PC-3 (cell line): ENCODE data around the gene SLC35E3. TPM values are rescaled to one million over a fixed set of nuclear protein-coding genes. Genes with fewer than 3 reads are reported as not detected.

Experiments used
- ATAC-seq: fragments of 200-7000 bp; cut with Tn5 transposase; 2 replicates; pipeline ENCODE4 v1.9.1; 2020; ENCODE audit warnings: mild to moderate bottlenecking, moderate library complexity
- BruUV-seq: library from RNA; stranded (reverse); fragments of 400-500 nt; replicated peaks from 2 replicates; lab custom pipeline; 2021; lab: Mats Ljungman, UMichigan
- CTCF ChIA-PET: fragments of 300-600 bp; sonication (Branson Sonifier 250); formaldehyde crosslinking; loops from one replicate; lab custom pipeline; 2022; ENCODE audit warnings: antibody characterized with exemption; lab: Charles Lee
- POLR2A ChIA-PET: fragments of 300-600 bp; sonication (Branson Sonifier 250); formaldehyde crosslinking; loops from one replicate; lab custom pipeline; 2022; ENCODE audit warnings: antibody characterized with exemption; ENCODE audit not compliant: unreplicated experiment; lab: Charles Lee
- DNase-seq: peaks from one replicate; pipeline ENCODE4 v3.0.0-alpha.2; 2015
- H2AFZ ChIP-seq: fragments of 300-600 bp; sonication (generic); 2 replicates; pipeline ENCODE4 v1.6.0; 2016; ENCODE audit warnings: antibody characterized with exemption, low read length
- H3F3A ChIP-seq: fragments of 300-600 bp; sonication (generic); one replicate; pipeline ENCODE4 v1.6.0; 2017; ENCODE audit warnings: antibody characterized with exemption, low read length, control low read depth, mild to moderate bottlenecking; ENCODE audit not compliant: unreplicated experiment
- H3K27ac ChIP-seq: fragments of 300-600 bp; sonication (generic); 2 replicates; pipeline ENCODE4 v1.5.1; 2016; ENCODE audit warnings: mild to moderate bottlenecking, low read length
- H3K27me3 ChIP-seq: fragments of 300-600 bp; sonication (generic); 2 replicates; pipeline ENCODE4 v1.6.1; 2016; ENCODE audit warnings: low read length, mixed read lengths
- H3K36me3 ChIP-seq: fragments of 300-600 bp; sonication (generic); 2 replicates; pipeline ENCODE4 v1.6.1; 2016; ENCODE audit warnings: low read depth, mixed run types, low read length, mixed read lengths
- H3K4me1 ChIP-seq: fragments of 300-600 bp; sonication (generic); 2 replicates; pipeline ENCODE4 v1.5.1; 2016; ENCODE audit warnings: low read length; ENCODE audit not compliant: insufficient read depth
- H3K4me2 ChIP-seq: fragments of 300-600 bp; sonication (generic); 2 replicates; pipeline ENCODE4 v1.6.0; 2016; ENCODE audit warnings: low read length
- H3K4me3 ChIP-seq: fragments of 300-600 bp; sonication (generic); 2 replicates; pipeline ENCODE4 v1.5.1; 2016; ENCODE audit warnings: mild to moderate bottlenecking, low read length, mixed read lengths
- H3K79me2 ChIP-seq: fragments of 300-600 bp; sonication (generic); 2 replicates; pipeline ENCODE4 v1.6.1; 2017; ENCODE audit warnings: low read length, mixed read lengths
- H3K9ac ChIP-seq: fragments of 300-600 bp; sonication (generic); 2 replicates; pipeline ENCODE4 v1.6.0; 2016; ENCODE audit warnings: mild to moderate bottlenecking, low read length
- H3K9me2 ChIP-seq: fragments of 300-600 bp; sonication (generic); replicated peaks from 2 replicates; pipeline ENCODE4 v1.6.1; 2016; ENCODE audit warnings: mixed run types, low read length, mixed read lengths
- H3K9me3 ChIP-seq: fragments of 300-600 bp; sonication (generic); 2 replicates; pipeline ENCODE4 v1.6.1; 2016; ENCODE audit warnings: low read length, mixed read lengths
- H4K20me1 ChIP-seq: fragments of 300-600 bp; sonication (generic); 2 replicates; pipeline ENCODE4 v1.6.1; 2016; ENCODE audit warnings: low read length, mixed read lengths
- EZH2 ChIP-seq: fragments of 300-600 bp; sonication (generic); IDR thresholded peaks from one replicate; pipeline ENCODE4 v1.6.1; 2017; ENCODE audit warnings: antibody characterized with exemption, mild to moderate bottlenecking, low read length; ENCODE audit not compliant: unreplicated experiment
- EZH2phosphoT487 ChIP-seq: fragments of 300-600 bp; sonication (generic); IDR thresholded peaks from 2 replicates; pipeline ENCODE4 v1.6.1; 2018; ENCODE audit warnings: mild to moderate bottlenecking, antibody characterized with exemption, low read length, borderline replicate concordance
- intact Hi-C: fragments of 100-400 bp; cut with micrococcal nuclease; formaldehyde crosslinking; loops from 2 replicates; pipeline ENCODE4 v1.9.0; 2023
- total RNA-seq: library from RNA; depleted of rRNA; stranded (reverse); fragments of >200 nt; gene quantifications from 2 replicates; pipeline ENCODE4 v1.2.3, GENCODE V29; 2014
- TF ChIP-seq, protein P1 (sequence below): fragments of 300-600 bp; sonication (generic); conservative IDR thresholded peaks from 2 replicates; pipeline ENCODE4 v1.5.1; 2017; ENCODE audit warnings: antibody characterized with exemption, low read depth, mild to moderate bottlenecking, low read length

The SLC35E3 gene
- total RNA-seq, 1 experiment from 2014 or later: 2.2 TPM

DNA sequence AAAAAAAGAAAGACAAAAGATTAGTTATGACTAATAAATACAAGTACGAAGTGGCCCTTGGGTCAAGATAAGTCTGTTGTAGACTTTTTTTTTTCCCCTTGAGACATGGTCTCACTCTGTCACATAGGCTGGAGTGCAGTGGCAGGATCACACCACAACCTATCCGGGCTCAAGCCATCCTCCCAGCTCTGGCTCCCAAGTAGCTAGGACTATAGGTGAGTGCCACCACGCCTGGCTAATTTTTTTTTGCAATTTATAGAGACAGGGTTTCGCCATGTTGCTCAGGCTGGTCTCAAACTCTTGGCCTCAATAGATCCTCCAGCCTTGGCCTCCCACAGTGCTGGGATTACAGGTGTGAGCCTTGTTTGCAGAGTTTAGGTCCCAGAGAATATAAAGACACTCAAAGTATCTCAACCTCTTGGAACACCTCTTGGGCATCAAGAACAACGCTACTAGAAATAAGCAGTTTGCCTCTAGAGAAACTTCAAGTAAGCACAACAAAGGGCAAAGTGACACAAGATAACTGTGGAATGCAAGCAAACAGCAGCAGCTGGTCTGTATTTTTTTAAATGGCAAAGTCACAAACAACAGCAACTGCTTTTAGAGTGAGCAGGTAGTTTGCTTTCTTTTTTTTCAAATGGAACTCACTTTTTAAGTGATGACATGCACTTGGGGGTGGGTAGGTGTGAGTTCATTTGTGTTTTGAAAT lies 58.1 kb downstream of the SLC35E3 start:
- Histone ChIP-seq H3K27me3 (no peaks in the 10 kb centered on the region), H4K20me1 (0 out of 2 replicates have a peak, but pooled peaks cover 2% of the 10 kb centered on the region), H3F3A (no peaks in the 10 kb centered on the region), H3K27ac (no peak overlapping the region), H3K9me3 (no peaks in the 10 kb centered on the region), H3K36me3 (no peaks in the 10 kb centered on the region), H3K4me3 (no peak overlapping the region), H3K4me1 (peaks cover 35% of the 10 kb centered on the region), H3K9ac (no peak overlapping the region), H3K4me2 (no peak overlapping the region), H3K9me2 (no peaks in the 10 kb centered on the region), H3K79me2 (peaks cover 10% of the 10 kb centered on the region), H2AFZ (no peak overlapping the region)
- no TSS peak for BruUV-seq
- ChIA-PET POLR2A (no interaction called here), CTCF (no interaction called here)
- no peak for ATAC-seq
- TF ChIP-seq, protein P1, sequence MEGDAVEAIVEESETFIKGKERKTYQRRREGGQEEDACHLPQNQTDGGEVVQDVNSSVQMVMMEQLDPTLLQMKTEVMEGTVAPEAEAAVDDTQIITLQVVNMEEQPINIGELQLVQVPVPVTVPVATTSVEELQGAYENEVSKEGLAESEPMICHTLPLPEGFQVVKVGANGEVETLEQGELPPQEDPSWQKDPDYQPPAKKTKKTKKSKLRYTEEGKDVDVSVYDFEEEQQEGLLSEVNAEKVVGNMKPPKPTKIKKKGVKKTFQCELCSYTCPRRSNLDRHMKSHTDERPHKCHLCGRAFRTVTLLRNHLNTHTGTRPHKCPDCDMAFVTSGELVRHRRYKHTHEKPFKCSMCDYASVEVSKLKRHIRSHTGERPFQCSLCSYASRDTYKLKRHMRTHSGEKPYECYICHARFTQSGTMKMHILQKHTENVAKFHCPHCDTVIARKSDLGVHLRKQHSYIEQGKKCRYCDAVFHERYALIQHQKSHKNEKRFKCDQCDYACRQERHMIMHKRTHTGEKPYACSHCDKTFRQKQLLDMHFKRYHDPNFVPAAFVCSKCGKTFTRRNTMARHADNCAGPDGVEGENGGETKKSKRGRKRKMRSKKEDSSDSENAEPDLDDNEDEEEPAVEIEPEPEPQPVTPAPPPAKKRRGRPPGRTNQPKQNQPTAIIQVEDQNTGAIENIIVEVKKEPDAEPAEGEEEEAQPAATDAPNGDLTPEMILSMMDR: no peak
- no peak for TF ChIP-seq EZH2
- no peak for TF ChIP-seq EZH2phosphoT487
- intact Hi-C loops: no loop called here
- DNase-seq: no peak

- Histone ChIP-seq H3K79me2 (peaks cover 18% of the 10 kb centered on the region), H3K4me1 (peaks cover 37% of the 10 kb centered on the region), H3K9me2 (no peaks in the 10 kb centered on the region), H2AFZ (no peak overlapping the region), H4K20me1 (peaks cover 10% of the 10 kb centered on the region; the same call in 1 of the 2 replicates), H3K9ac (no peak overlapping the region), H3K36me3 (peaks cover 7% of the 10 kb centered on the region), H3K27ac (no peak overlapping the region), H3F3A (no peaks in the 10 kb centered on the region), H3K4me2 (no peak overlapping the region), H3K4me3 (no peak overlapping the region), H3K9me3 (no peaks in the 10 kb centered on the region), H3K27me3 (no peaks in the 10 kb centered on the region)
- ChIA-PET POLR2A (no interaction called here), CTCF (no interaction called here)
- TF ChIP-seq EZH2phosphoT487: no peak
- TF ChIP-seq EZH2: no peak
- TF ChIP-seq, protein P1: no peak
- ATAC-seq: no peak
- intact Hi-C loops: loop anchor here (5.0 kb wide), 1 partner anchor 193 kb away; the partner anchor contains the start of gene RAP1B
- no peak for DNase-seq
- no TSS peak for BruUV-seq
Measured at GRCh38 chr12:68804657-68805591, 58.9 kb downstream of the SLC35E3 start.
